Pons (tissue), 1 donor: ENCODE results near the gene HECTD2.
"Not testable (repeated sequence)": the region's sequence is repeated elsewhere in the genome, so short reads cannot be mapped to it uniquely, and the experiment has no call there.

ENCODE experiments used
- DNase-seq: peaks from one replicate; pipeline ENCODE4 v3.0.0-alpha.2; 2016; ENCODE audit warnings: low spot score

Gene HECTD2

GRCh38 chr10:91412354-91413087, 2.4 kb downstream of the HECTD2 start:
- no peak for DNase-seq

- DNase-seq: no peak
These were observed 5.7 kb downstream of the HECTD2 start for GRCh38 chr10:91415816-91416215.

- no peak for DNase-seq
These were observed 6.3 kb downstream of the HECTD2 start for GRCh38 chr10:91416339-91416855.

GRCh38 chr10:91418416-91418815, 8.3 kb downstream of the HECTD2 start:
- peak; percentile 52 for DNase-seq

DNA sequence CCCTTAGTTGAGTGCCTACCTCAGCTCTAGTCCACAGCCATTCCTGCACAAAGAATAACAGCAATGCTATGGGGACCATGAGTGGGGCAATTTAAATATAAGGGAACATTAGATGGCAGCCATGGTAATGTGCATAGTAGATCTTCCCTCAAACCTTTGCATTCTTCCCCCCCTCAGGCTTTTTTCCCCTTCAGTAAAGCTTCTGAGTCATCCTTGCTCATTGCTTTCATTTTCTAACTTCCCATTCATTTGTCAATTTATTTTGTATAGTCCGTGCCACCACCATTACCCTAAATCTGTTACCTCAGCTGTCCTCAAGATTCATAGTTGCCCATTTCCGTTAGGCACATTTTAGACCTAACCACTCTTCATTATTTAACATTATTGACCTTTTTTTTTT, 10.7 kb downstream of the HECTD2 start:
- no peak for DNase-seq

GRCh38 chr10:91422915-91423314, 12.8 kb downstream of the HECTD2 start:
- no peak for DNase-seq

DNA sequence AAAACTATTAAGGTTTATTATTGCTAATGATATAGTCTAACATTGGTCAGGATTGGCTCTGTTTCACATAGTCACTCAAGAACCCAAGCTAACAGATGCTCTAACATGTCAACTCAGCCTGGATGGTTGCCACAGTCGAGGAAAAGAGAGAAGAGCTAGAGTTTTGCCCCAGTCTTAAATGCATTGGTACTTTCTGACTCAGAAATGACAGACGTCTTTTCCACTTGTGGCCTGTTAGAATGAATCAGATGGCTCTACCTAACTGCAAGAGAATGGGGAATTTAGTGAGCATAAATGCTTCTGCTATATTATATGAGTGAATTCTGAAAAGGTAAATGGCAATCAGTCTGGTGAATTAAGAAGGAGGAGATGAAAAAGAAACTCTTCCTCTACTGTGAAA, 13.9 kb downstream of the HECTD2 start:
- DNase-seq: no peak

DNA sequence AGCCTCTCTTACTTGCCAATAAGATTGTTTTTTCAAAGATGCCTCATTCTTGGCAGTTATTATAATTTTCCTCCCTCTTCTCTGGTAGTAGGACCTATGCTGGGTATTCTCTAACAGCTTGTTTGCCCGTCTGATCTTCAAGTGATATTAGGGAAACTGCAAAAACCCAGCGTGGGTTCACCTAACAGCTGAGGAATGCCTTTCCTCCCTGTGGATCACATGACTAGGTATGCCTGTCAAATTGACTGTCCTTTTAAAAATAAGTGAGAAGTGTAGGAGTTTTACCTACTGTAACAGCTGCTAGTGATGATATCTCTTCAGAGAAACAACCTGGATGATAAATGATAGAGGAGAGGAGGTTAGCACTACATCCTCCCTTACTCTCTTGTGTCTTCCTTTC, 22.0 kb downstream of the HECTD2 start:
- DNase-seq: no peak

DNA sequence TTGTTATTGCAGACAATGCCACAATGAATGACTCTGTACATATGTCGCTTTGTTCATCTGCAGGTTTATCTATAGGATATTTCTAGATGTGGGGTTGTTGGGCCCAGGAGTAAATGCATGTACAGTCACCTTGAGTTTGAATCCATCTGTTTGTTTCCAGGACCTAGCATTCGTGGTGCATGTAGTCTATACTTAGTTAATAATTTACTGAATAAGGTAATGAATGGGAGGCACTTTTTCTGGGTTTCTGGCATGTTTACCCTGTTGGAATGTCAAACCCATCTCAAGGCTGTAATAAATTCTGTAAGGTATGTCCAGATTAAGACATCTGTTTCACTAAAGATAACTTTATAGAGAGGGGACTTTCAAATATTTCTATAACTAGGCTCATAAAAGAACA, 23.5 kb downstream of the HECTD2 start:
- DNase-seq: no peak

GRCh38 chr10:91434041-91434440, 23.9 kb downstream of the HECTD2 start:
- DNase-seq: no peak

DNA sequence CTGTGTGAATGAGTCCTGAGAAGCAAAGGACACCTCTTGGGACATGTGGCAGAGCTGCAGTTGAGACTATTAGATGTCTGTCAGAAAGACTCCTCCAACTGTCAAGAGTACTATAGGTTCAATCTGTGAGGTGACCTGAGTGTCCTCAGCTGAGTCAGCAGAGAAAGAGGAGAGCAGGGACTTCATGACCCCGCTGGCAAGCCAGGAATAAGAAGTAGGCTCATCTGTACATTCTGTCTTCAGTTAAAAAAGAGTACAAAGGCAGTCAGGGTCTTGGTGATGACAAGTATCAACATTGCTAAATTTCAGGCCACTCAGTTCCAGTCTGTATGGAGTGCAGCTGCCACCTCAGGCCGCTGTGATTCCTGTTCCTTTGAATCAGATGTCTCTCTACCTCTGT, 25.1 kb downstream of the HECTD2 start:
- no peak for DNase-seq

- not testable (repeated sequence) for DNase-seq
These were observed 28.1 kb downstream of the HECTD2 start for GRCh38 chr10:91438228-91438627.

DNA sequence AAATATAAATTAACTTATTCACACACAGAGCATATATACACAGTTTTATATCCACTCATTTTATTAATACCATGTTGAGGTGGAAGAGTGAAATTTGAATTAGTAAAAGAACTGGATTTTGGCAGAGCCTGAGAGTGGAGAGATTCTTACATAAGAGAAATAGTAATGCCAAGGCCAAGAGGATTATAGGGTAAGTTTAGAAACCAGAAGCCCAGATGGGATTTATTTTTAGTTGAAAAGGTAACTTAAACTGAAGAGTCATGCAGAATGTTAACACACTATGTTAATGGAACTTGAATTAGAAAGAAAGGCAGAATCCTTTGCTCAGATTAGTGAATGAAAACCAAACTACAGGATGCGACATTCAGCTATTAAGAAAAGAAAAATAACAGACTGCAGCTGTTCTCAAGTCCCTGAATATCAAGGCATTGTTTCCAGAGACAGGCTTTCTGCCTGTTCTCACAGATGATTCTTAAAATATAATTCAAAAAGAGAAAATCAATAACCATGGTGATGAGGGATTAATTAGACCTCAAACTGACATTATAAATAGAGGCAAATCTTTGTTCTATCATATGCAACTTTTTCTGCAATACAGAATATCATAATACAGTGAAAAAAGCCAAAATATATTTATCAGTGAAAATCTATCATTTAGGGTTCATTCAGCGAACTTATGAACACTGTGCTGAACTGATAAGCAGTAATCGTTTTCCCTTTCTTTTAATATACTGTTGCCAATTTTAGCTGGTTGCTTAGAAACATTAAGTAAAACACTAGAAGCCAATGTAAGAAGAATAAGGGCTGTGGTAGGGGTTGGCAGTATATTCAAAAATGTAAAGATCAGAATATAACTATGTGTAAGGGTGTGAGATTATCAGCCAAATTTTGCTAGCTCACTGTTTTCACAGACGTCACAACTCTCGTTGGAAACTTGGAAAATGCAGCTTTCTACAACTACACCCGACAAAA, 34.4 kb downstream of the HECTD2 start:
- DNase-seq: no peak

GRCh38 chr10:91452063-91452462, 41.9 kb downstream of the HECTD2 start:
- no peak for DNase-seq

- DNase-seq: no peak
These were observed 43.4 kb downstream of the HECTD2 start for GRCh38 chr10:91453535-91453934.

- not testable (repeated sequence) for DNase-seq
These were observed 45.0 kb downstream of the HECTD2 start for GRCh38 chr10:91455135-91455534.

- no peak for DNase-seq
These were observed 50.5 kb downstream of the HECTD2 start for GRCh38 chr10:91460681-91461080.

DNA sequence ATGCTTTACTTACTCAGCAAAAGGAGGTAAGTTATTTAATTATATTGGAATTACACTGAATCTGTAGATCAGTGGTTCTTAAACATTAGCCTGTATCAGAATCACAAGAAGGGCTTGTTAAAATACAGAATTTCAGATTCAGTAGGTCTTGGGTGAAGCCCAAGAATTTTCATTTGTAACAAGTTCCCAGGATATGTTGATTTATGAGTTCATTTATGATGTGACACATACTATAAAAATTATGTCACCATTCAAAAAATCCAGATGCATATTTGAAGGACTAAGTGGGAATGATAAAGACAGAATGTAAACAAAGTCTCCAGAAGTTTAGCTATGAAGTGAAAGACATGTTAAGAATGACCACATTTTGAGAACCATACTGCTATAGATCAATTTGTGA, 52.3 kb downstream of the HECTD2 start:
- no peak for DNase-seq

DNA sequence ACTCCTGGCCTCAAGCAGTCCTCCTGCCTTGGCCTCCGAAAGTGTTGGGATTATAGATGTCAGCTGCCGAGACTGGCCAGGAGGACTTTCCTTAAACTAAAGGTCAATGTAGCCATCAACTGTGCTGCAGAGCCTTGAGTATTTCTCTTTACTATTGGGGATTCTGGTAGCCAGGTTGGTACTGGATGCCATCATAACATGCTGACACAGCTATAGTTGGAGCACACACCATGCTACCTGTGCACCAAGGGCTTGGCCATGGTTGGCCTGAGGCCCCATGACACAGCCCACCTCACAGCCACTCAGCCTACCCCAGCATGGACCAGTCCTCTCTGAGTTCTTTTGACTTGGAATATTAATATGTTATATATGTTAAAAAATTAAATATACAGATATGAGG, 54.4 kb downstream of the HECTD2 start:
- no peak for DNase-seq

DNA sequence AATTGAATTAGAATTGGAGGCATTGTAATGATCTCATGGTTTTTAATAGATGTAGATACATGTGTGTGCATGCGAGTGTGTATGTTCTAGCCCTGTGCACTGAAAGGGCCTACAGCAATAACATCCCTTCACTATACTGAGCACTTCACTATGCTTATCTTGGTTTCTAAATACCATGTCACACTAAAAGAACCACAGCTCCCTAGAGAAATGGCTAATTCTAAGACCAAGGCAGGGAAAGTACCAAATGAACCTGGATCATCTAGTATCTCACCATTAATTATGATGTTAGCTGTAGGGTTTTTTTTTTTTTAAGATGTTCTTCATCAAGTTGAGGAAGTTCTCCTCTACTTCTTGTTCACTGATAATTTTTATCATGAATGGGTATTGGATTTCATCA, 55.1 kb downstream of the HECTD2 start:
- no peak for DNase-seq

- no peak for DNase-seq
These were observed 57.0 kb downstream of the HECTD2 start for GRCh38 chr10:91467114-91467513.

GRCh38 chr10:91471602-91472001, 61.5 kb downstream of the HECTD2 start:
- DNase-seq: no peak

- no peak for DNase-seq
These were observed 62.8 kb downstream of the HECTD2 start for GRCh38 chr10:91472911-91473310.
